Neural cell (in vitro differentiated cells): ENCODE measurements around the gene LGALS8. TPM values are rescaled to one million over a fixed set of nuclear protein-coding genes. Genes with fewer than 3 reads are reported as not detected.

ENCODE experiments used
- H2AFZ ChIP-seq: fragments of 200-600, 300-800 bp; sonication (generic), shearing (Covaris generic); 2 replicates; pipeline ENCODE4 v1.6.0; 2014; ENCODE audit warnings: low read depth, mild to moderate bottlenecking, antibody characterized with exemption, low read length, moderate library complexity
- H3F3A ChIP-seq: fragments of 200-600 bp; shearing (Covaris generic); 2 replicates; pipeline ENCODE4 v1.6.1; 2016; ENCODE audit warnings: mild to moderate bottlenecking, moderate library complexity, mixed read lengths, antibody characterized with exemption, low read length; ENCODE audit not compliant: insufficient read depth, poor library complexity, severe bottlenecking
- H3K27ac ChIP-seq: fragments of 200-600, 300-800 bp; sonication (generic), shearing (Covaris generic); 2 replicates; pipeline ENCODE4 v1.5.1; 2014; ENCODE audit warnings: mild to moderate bottlenecking, low read length, moderate library complexity
- H3K27me3 ChIP-seq: fragments of 300-800, 200-600 bp; sonication (generic), shearing (Covaris generic); 2 replicates; pipeline ENCODE4 v1.6.0; 2014; ENCODE audit warnings: mild to moderate bottlenecking, low read depth, low read length, moderate library complexity; ENCODE audit not compliant: insufficient read depth
- H3K36me3 ChIP-seq: fragments of 300-800, 200-600 bp; sonication (generic), shearing (Covaris generic); 2 replicates; pipeline ENCODE4 v1.5.1; 2014; ENCODE audit warnings: mild to moderate bottlenecking, antibody characterized with exemption, low read length, moderate library complexity; ENCODE audit not compliant: insufficient read depth
- H3K4me2 ChIP-seq: fragments of 300-800, 200-600 bp; sonication (generic), shearing (Covaris generic); 2 replicates; pipeline ENCODE4 v1.6.0; 2014; ENCODE audit warnings: mild to moderate bottlenecking, low read length
- H3K4me3 ChIP-seq: fragments of 300-800, 200-600 bp; sonication (generic), shearing (Covaris generic); 2 replicates; pipeline ENCODE4 v1.5.1; 2014; ENCODE audit warnings: mild to moderate bottlenecking, low read length, moderate library complexity
- H3K79me2 ChIP-seq: fragments of 200-600 bp; shearing (Covaris generic); replicated peaks from 2 replicates; pipeline ENCODE4 v1.6.0; 2014; ENCODE audit warnings: mild to moderate bottlenecking, low read length, moderate library complexity; ENCODE audit not compliant: insufficient read depth
- H3K9ac ChIP-seq: fragments of 300-800, 200-600 bp; sonication (generic), shearing (Covaris generic); 2 replicates; pipeline ENCODE4 v1.6.1; 2016; ENCODE audit warnings: mild to moderate bottlenecking, low read length, mixed read lengths
- H3K9me2 ChIP-seq: fragments of 200-600 bp; shearing (Covaris generic); 2 replicates; pipeline ENCODE4 v1.6.1; 2016; ENCODE audit warnings: mild to moderate bottlenecking, low read length, mixed read lengths; ENCODE audit not compliant: insufficient read depth
- H3K9me3 ChIP-seq: fragments of 200-600, 300-800 bp; sonication (generic), shearing (Covaris generic); 2 replicates; pipeline ENCODE4 v1.6.1; 2016; ENCODE audit warnings: mild to moderate bottlenecking, mixed run types, low read length, moderate library complexity, mixed read lengths
- H4K20me1 ChIP-seq: fragments of 200-600 bp; shearing (Covaris generic); 2 replicates; pipeline ENCODE4 v1.6.1; 2016; ENCODE audit warnings: mild to moderate bottlenecking, mixed run types; ENCODE audit not compliant: insufficient read depth
- EP300 ChIP-seq: fragments of 450-650 bp; conservative IDR thresholded peaks from 2 replicates; pipeline ENCODE4 v1.6.1; 2014; ENCODE audit warnings: antibody characterized with exemption, mild to moderate bottlenecking, moderate library complexity; ENCODE audit not compliant: poor library complexity, severe bottlenecking
- EZH2 ChIP-seq: fragments of 200-600, 300-800 bp; shearing (Covaris generic), sonication (generic); IDR thresholded peaks from 2 replicates; pipeline ENCODE4 v1.6.1; 2014; ENCODE audit warnings: antibody characterized with exemption, low read length, borderline replicate concordance, mild to moderate bottlenecking; ENCODE audit not compliant: insufficient read depth, poor library complexity, severe bottlenecking
- MXI1 ChIP-seq: fragments of 450-650 bp; conservative IDR thresholded peaks from 2 replicates; pipeline ENCODE4 v1.6.1; 2014; ENCODE audit warnings: antibody characterized with exemption, mild to moderate bottlenecking; ENCODE audit not compliant: poor library complexity, severe bottlenecking
- POLR2AphosphoS5 ChIP-seq: IDR thresholded peaks from 2 replicates; pipeline ENCODE4 v1.6.1; 2012
- RAD21 ChIP-seq: fragments of 450-650 bp; conservative IDR thresholded peaks from 2 replicates; pipeline ENCODE4 v1.6.1; 2014; ENCODE audit warnings: antibody characterized with exemption, mild to moderate bottlenecking, moderate library complexity
- SMC3 ChIP-seq: fragments of 450-650 bp; conservative IDR thresholded peaks from 2 replicates; pipeline ENCODE4 v1.6.1; 2014; ENCODE audit warnings: antibody characterized with exemption, mild to moderate bottlenecking, moderate library complexity; ENCODE audit not compliant: poor library complexity
- TAF1 ChIP-seq: IDR thresholded peaks from 2 replicates; pipeline ENCODE4 v1.6.1; 2012; ENCODE audit warnings: low read depth
- polyA plus RNA-seq: library from polyadenylated mRNA; depleted of rRNA; stranded (reverse); fragments of >200 nt; gene quantifications from 2 replicates; pipeline ENCODE4 v1.2.3, GENCODE V29; 2014
- TF ChIP-seq, protein P1 (sequence below): IDR thresholded peaks from 2 replicates; pipeline ENCODE4 v1.6.1; 2012; ENCODE audit warnings: borderline replicate concordance
- TF ChIP-seq, protein P2 (sequence below): fragments of 450-650 bp; IDR thresholded peaks from 2 replicates; pipeline ENCODE4 v1.5.1; 2014; ENCODE audit warnings: antibody characterized with exemption, mild to moderate bottlenecking, moderate library complexity; ENCODE audit not compliant: poor library complexity, severe bottlenecking

The LGALS8 gene
- polyA plus RNA-seq, 1 donor from 2014 or later = 1.0 TPM

DNA sequence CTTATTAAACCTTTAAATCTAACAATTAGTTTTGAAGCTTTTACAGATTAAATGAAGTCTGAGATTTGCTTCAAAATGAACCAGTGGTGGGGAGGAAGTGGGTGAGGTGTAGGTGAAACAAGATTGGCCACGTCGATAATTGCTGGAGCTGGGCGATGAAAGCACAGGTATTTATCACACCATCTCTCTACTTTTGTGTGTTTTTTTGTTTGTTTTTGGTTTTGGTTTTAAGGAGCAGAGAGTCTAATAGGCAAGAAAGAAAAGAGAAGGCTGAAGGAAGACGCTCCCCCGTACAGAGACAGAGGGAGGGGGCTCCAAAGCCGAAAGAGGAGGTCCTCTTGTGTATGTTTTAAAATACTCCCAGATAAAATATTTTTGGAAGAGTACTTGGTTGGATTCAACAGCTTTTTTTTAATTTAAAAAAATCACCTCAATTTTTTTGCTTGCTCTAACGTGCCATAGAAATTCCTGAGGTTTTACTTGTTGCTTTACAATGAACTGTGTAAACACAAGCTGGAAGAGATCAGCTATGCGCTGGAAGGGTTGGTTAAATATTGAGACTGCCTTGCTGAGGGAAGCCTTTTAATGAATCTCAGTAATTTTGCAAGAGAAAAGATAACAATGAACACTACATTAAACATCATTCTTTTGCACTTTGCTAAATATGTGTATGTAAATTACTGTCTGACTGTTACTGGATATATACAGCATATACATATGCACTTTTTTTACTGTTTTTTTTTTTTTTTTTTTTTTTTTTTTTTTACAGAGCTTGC is 6.7 kb upstream of the LGALS8 start:
- no peaks in the 10 kb centered on the region for H3K27me3 ChIP-seq
- H3K4me3 ChIP-seq = no peak overlapping the region
- H3K79me2 ChIP-seq = no peaks in the 10 kb centered on the region
- H3K36me3 ChIP-seq = no peaks in the 10 kb centered on the region
- TF ChIP-seq MXI1 (no peak), SMC3 (no peak), TAF1 (no peak), POLR2AphosphoS5 (no peak), EZH2 (no peak), RAD21 (no peak), EP300 (no peak)
- TF ChIP-seq, protein P1, sequence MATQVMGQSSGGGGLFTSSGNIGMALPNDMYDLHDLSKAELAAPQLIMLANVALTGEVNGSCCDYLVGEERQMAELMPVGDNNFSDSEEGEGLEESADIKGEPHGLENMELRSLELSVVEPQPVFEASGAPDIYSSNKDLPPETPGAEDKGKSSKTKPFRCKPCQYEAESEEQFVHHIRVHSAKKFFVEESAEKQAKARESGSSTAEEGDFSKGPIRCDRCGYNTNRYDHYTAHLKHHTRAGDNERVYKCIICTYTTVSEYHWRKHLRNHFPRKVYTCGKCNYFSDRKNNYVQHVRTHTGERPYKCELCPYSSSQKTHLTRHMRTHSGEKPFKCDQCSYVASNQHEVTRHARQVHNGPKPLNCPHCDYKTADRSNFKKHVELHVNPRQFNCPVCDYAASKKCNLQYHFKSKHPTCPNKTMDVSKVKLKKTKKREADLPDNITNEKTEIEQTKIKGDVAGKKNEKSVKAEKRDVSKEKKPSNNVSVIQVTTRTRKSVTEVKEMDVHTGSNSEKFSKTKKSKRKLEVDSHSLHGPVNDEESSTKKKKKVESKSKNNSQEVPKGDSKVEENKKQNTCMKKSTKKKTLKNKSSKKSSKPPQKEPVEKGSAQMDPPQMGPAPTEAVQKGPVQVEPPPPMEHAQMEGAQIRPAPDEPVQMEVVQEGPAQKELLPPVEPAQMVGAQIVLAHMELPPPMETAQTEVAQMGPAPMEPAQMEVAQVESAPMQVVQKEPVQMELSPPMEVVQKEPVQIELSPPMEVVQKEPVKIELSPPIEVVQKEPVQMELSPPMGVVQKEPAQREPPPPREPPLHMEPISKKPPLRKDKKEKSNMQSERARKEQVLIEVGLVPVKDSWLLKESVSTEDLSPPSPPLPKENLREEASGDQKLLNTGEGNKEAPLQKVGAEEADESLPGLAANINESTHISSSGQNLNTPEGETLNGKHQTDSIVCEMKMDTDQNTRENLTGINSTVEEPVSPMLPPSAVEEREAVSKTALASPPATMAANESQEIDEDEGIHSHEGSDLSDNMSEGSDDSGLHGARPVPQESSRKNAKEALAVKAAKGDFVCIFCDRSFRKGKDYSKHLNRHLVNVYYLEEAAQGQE = no peak
- TF ChIP-seq, protein P2, sequence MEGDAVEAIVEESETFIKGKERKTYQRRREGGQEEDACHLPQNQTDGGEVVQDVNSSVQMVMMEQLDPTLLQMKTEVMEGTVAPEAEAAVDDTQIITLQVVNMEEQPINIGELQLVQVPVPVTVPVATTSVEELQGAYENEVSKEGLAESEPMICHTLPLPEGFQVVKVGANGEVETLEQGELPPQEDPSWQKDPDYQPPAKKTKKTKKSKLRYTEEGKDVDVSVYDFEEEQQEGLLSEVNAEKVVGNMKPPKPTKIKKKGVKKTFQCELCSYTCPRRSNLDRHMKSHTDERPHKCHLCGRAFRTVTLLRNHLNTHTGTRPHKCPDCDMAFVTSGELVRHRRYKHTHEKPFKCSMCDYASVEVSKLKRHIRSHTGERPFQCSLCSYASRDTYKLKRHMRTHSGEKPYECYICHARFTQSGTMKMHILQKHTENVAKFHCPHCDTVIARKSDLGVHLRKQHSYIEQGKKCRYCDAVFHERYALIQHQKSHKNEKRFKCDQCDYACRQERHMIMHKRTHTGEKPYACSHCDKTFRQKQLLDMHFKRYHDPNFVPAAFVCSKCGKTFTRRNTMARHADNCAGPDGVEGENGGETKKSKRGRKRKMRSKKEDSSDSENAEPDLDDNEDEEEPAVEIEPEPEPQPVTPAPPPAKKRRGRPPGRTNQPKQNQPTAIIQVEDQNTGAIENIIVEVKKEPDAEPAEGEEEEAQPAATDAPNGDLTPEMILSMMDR = no peak
- H3K9me3 ChIP-seq = no peaks in the 10 kb centered on the region
- H3K27ac ChIP-seq = no peak overlapping the region
- H3F3A ChIP-seq = no peaks in the 10 kb centered on the region
- no peak overlapping the region for H3K9ac ChIP-seq
- H2AFZ ChIP-seq = no peak overlapping the region
- H4K20me1 ChIP-seq = no peaks in the 10 kb centered on the region
- no peaks in the 10 kb centered on the region for H3K9me2 ChIP-seq
- H3K4me2 ChIP-seq = no peak overlapping the region

DNA sequence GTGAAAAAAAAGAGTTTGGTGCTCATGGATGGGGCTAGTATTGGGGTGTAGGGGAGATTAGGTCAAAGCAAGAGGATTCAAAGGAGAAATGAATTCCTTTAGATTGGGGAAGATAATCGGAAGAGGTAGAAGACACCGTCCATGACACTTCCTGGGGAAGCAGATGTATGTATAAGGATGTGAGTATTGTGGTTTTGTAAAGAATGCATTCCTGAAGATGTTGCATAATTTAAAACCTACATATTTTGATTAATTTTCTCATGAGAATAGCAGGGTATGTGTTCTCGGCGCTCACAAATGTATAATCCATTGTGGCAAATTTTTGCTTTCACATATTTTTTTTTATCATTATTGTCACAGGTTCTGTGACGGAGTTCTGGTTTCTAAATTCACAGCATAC is 5.5 kb upstream of the LGALS8 start:
- no peak overlapping the region for H3K4me2 ChIP-seq
- no peaks in the 10 kb centered on the region for H3K36me3 ChIP-seq
- no peaks in the 10 kb centered on the region for H4K20me1 ChIP-seq
- H2AFZ ChIP-seq = no peak overlapping the region
- H3K27ac ChIP-seq = no peak overlapping the region
- no peaks in the 10 kb centered on the region for H3K79me2 ChIP-seq
- no peak overlapping the region for H3K9ac ChIP-seq
- no peaks in the 10 kb centered on the region for H3K27me3 ChIP-seq
- H3F3A ChIP-seq = no peaks in the 10 kb centered on the region
- H3K4me3 ChIP-seq = no peak overlapping the region
- no peaks in the 10 kb centered on the region for H3K9me3 ChIP-seq
- no peaks in the 10 kb centered on the region for H3K9me2 ChIP-seq
- TF ChIP-seq, protein P2 = no peak
- TF ChIP-seq MXI1 = no peak
- TF ChIP-seq SMC3 = no peak
- TF ChIP-seq EZH2 = no peak
- TF ChIP-seq TAF1 = no peak
- no peak for TF ChIP-seq RAD21
- TF ChIP-seq POLR2AphosphoS5 = no peak
- TF ChIP-seq EP300 = no peak
- TF ChIP-seq, protein P1 = no peak
